ENCODE data around the gene ANKRD44.

Gene ANKRD44

DNA sequence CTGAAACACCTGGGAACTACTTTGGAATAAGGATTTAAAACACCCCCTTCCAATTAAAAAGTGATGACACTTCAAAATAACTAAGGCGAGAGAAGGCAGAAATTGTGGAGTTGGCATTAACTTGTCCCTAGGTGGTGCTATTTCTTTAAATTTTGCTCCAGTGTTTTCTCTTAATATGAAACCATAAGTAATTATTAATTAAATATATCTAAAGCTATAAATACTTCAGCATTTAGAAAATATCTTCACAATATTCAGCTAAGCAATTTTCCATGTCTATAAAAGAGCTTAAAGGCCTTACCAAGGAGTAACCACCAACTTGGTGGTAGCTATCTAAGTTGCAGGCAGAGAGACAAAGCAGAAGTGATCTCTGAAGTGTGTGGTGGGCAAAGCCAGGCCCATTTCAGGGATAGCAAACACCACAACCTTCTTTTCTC lies 197.3 kb downstream of the ANKRD44 start:
- DNase-seq (ENCODE audit: low read depth in 2 of 2): no peak

DNA sequence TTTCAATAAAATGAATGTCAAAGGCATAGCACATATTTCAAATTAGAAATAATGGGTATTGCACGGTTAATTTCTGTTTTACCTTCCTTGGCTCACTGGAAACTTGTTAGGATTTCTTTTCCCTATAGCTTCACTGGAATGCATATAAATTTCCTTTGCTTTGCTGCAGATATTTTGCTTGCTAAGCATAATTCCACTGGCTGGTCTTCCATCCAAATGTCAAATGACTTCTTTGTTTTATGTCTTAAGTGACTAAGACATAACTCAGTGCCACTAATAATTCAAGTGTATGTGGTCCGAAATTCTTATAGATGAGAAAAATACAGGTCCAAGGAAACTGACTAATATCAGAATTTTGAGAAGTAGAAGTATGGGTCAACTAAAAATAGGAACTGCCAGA lies 201.3 kb downstream of the ANKRD44 start:
- DNase-seq (ENCODE audit: low read depth in 2 of 2): no peak

DNA sequence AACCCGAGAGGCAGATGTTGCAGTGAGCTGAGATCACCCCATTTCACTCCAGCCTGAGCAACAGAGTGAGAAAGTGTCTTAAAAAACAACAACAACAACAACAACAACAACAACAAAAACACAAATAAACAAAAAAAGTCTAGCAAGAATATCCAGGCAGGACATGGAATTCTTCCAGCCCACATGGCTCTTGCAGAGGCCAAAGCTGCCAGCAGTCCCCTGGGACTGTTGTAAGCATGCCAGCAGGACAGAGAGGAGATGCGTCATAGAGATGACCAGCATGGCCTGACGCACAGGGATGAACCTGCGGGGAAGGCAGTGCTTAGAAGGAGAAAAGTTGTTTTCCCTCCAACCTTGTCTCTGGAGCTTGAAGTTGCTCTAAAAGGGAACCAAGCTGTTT lies 201.8 kb downstream of the ANKRD44 start:
- DNase-seq (ENCODE audit: low read depth in 2 of 2): no peak

DNA sequence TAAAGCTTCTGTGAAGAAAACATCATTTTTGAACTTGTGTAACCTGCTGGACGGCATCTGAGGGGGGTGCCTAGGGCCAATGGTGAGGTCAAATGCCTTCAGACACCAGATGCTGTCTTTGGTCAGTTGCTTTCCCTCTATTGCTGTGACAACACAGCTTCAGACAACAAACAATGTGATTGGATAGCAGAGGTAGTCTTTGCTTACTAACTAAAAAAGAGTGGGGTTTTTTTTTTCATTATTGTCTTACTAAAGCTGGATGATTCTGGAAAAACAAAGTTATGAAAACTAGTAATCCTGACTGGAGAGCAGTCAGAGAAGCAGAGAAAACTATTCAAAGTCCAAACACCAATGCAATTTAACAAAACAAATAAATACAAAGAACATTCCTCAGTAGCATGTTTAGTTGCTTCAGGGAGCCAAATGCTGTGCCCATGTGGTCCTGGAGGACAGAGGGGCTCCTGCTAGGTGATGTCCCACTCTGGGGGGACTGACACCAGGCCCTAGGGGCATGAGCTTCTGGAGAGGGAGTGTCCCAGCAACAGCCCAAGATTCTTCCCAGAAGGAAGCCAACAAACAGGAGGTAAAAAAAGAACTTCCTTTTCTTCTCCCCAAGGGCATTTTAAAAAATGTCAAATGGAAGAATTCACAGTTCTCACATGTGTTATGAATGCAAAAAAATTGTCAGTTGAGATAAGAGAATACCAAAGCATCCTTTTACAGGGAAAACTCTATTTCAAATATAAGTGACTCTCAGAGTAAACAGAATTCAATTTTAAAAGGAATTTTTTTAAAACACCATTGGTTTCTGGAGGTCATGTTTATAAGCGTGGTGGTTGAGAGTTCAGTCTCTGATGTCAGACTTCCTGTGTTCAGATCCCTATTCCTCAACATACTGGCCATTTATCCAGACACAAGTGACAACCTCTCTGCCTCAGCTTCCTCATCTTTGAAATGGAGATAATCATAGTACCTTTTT lies 203.0 kb downstream of the ANKRD44 start:
- no peak for DNase-seq (ENCODE audit: low read depth in 2 of 2)

GRCh38 chr2:197103363-197103762 lies 207.2 kb downstream of the ANKRD44 start:
- no peak for DNase-seq (ENCODE audit: low read depth in 2 of 2)

DNA sequence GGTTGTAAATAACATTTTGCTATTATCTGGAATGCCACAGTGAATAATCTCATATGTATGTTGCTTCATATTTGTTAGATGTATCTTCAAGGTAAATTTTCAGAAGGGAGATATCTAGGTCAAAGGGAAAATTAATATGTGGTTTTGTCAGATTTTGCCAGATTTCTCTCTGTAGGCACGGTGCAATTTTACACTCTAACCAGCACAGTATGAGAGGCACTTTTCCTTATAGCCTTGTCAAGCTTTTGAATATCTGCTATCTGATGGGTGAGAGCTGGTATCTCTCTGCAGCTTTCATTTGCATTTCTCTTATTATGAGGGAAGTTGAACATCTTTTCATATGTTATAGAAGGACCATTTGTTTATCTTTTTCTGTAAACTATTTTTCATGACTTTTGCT lies 208.3 kb downstream of the ANKRD44 start:
- no peak for DNase-seq (ENCODE audit: low read depth in 2 of 2)

GRCh38 chr2:197101519-197101918 lies 209.1 kb downstream of the ANKRD44 start:
- DNase-seq (ENCODE audit: low read depth in 2 of 2): no peak

- DNase-seq (ENCODE audit: low read depth in 2 of 2): no peak
Measured at GRCh38 chr2:197097578-197098366, 212.8 kb downstream of the ANKRD44 start.

DNA sequence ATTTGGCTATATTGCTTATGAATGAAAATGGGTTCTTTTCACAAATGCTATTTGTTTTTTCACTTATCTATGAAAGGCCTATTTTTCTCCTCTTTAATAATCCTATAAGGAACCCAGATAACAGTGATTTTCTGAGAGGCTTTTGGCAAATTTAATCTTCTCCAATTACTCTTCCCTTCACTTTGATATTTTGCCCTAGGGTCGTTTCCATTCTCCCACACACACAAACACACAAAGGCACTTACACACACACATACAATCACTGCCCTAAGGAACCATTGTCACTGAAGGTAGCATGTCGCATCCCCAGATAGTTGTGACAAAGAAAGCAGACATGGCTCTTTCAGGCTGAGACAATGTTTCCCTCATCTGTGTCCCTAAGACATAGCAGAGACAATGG lies 213.9 kb downstream of the ANKRD44 start:
- no peak for DNase-seq (ENCODE audit: low read depth in 2 of 2)

DNA sequence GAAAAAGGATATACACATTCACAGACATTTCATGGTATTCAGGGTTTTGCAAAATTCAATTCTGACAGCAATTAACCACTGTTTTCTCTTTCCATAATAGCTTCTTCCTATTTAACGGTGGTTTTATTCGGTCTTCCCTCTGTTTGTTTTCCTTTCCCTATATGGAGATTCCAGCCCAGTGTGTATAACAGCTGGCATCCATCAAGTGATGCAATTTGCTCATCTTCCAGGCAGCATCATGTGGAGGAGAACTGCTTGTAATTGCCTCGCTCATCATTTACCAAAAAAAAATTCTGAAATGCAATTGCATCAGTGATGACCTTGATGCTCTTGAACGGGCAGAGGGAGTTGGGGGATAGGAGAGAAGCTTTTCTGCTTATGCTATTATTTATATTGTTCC lies 218.1 kb downstream of the ANKRD44 start:
- no peak for DNase-seq (ENCODE audit: low read depth in 2 of 2)

GRCh38 chr2:197090742-197091367 lies 219.7 kb downstream of the ANKRD44 start:
- DNase-seq (ENCODE audit: low read depth in 2 of 2): no peak

DNA sequence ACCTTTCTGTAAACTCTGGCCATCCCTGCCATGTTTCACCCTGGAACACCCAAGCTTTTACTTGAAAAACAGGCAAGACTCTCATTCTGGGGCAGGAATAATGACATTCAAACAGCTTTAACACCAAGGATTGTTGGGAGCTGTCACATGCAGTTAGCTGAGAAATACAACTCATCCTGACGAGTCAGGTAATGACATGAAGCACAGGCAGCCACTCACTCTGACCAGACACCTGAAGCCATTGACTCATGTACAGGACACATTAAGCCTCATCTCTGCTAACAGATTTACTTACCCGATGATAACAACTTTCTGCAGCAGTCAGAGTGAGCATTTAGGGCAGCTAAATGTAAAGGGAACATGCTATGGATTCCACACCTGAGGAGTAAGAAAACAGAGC lies 220.9 kb downstream of the ANKRD44 start:
- DNase-seq (ENCODE audit: low read depth in 2 of 2): no peak

- DNase-seq (ENCODE audit: low read depth in 2 of 2): no peak
Measured at GRCh38 chr2:197088694-197089093, 221.9 kb downstream of the ANKRD44 start.

GRCh38 chr2:197086500-197086899 lies 224.1 kb downstream of the ANKRD44 start:
- no peak for DNase-seq (ENCODE audit: low read depth in 2 of 2)

GRCh38 chr2:197085665-197086064 lies 224.9 kb downstream of the ANKRD44 start:
- no peak for DNase-seq (ENCODE audit: low read depth in 2 of 2)

GRCh38 chr2:197081294-197081693 lies 229.3 kb downstream of the ANKRD44 start:
- no peak for DNase-seq (ENCODE audit: low read depth in 2 of 2)

DNA sequence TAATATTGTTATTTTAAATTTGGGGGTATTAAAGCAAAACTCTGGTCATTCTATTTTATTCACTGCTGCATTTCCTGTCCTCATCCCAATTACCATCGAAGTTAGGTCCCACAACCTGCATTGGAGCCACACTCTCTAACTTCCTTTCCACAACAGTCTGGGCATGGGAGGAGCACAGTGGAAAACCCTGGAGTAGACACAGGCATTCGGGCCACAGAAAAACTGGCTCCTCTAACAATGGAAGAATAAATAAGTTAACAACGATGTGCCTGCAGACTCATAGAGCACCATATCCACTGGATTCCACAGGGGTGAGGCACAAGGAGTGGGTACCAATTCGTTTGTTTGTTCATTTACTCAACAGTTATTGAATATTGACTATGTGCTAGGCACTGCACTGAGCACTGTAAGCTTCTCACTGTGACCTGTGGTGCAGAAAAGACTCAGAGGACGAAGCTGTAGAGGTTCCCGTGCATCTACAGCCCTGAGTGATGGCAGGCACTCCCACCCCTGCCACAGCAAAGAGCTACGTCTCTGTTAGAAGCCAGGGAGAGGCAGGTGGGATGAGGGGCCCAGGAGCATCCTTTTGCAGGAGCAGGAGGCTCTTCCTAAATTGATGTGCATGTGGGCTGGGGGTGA lies 229.9 kb downstream of the ANKRD44 start:
- DNase-seq (ENCODE audit: low read depth in 2 of 2): no peak

GRCh38 chr2:197079832-197080555 lies 230.6 kb downstream of the ANKRD44 start:
- no peak for DNase-seq (ENCODE audit: low read depth in 2 of 2)

GRCh38 chr2:197079414-197079813 lies 231.2 kb downstream of the ANKRD44 start:
- DNase-seq (ENCODE audit: low read depth in 2 of 2): no peak

GRCh38 chr2:197078535-197078934 lies 232.0 kb downstream of the ANKRD44 start:
- no peak for DNase-seq (ENCODE audit: low read depth in 2 of 2)

DNA sequence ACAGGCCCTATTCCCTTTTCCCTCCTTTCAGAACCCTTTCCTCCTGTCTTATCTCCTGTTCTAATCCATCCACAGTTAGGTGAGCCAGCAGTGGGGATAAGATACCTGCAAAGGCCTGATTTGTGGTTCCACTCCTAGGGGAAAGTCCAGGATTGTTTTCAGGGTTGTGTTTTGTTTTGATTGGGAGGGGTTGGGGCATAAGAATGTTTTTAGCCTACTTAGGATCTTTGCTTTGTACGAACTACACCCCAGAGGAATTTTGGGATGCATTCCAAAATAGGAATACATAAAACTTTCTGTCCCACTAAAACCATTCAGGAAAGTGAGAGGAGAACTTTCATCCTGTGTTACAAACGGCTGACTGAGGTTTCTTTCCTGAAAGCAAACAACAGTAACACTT lies 233.2 kb downstream of the ANKRD44 start:
- DNase-seq (ENCODE audit: low read depth in 2 of 2): no peak

Measured in activated CD4-positive, alpha-beta T cell treated with anti-CD3 and anti-CD28 coated beads for 24 hours (primary cell).